HCT116 (cell line): ENCODE results near the gene TTYH3. TPM values are rescaled to one million over a fixed set of nuclear protein-coding genes. Genes with fewer than 3 reads are reported as not detected.

Experiments used
- ATAC-seq: fragments of 200-7000 bp; cut with Tn5 transposase; 2 replicates; pipeline ENCODE4 v1.9.1; 2020; ENCODE audit warnings: mild to moderate bottlenecking, moderate library complexity
- BruUV-seq: library from RNA; stranded (reverse); fragments of 400-500 nt; replicated peaks from 2 replicates; lab custom pipeline; 2021; lab: Mats Ljungman, UMichigan
- CTCF ChIA-PET: fragments of 300-600 bp; sonication (Branson Sonifier 250); formaldehyde crosslinking; loops from one replicate; lab custom pipeline; 2021; ENCODE audit warnings: antibody characterized with exemption; lab: Charles Lee
- POLR2A ChIA-PET: fragments of 300-600, 350-600 bp; sonication (Branson Sonifier 250); formaldehyde crosslinking; loops from one replicate; lab custom pipeline; 2021; ENCODE audit warnings: antibody characterized with exemption; lab: Charles Lee
- RAD21 ChIA-PET, 2 experiments: fragments of 300-600 bp; sonication (Branson Sonifier 250); formaldehyde crosslinking; loops; one replicate each; lab custom pipeline; 2023; ENCODE audit warnings: low total read pairs in 2 of 2; ENCODE audit not compliant: uncharacterized antibody in 2 of 2, unreplicated experiment in 2 of 2, low non-redundant PET in 1 of 2; lab: Charles Lee
- DNase-seq: peaks from one replicate; pipeline ENCODE4 v3.0.0-alpha.2; 2010; ENCODE audit warnings: low read depth, low spot score
- H2AFZ ChIP-seq: fragments of 200-600 bp; shearing (Covaris generic), sonication (generic); 2 replicates; pipeline ENCODE4 v1.6.1; 2017; ENCODE audit warnings: low read depth, mixed run types, mixed read lengths, antibody characterized with exemption, low read length; ENCODE audit not compliant: poor library complexity, severe bottlenecking
- H3K27ac ChIP-seq: 2 replicates; pipeline ENCODE4 v1.5.1; 2012; ENCODE audit warnings: low read depth, low read length
- H3K27me3 ChIP-seq: fragments of 200-600 bp; sonication (generic); 2 replicates; pipeline ENCODE4 v1.6.1; 2016; ENCODE audit warnings: mixed run types, low read length, mixed read lengths; ENCODE audit not compliant: insufficient read depth
- H3K36me3 ChIP-seq, 2 experiments: fragments of 200-500 bp in 1 of 2; fragments of 200-600 bp in 1 of 2; sonication (Bioruptor generic) in 1 of 2; sonication (generic) in 1 of 2; 2 replicates each; pipeline versions ENCODE4 v1.5.1 to v1.6.1; 2014 to 2016; ENCODE audit warnings: low read length in 2 of 2, inconsistent platforms in 1 of 2, mixed read lengths in 1 of 2, mixed run types in 1 of 2; ENCODE audit not compliant: insufficient read depth in 2 of 2, control insufficient read depth in 1 of 2
- H3K4me1 ChIP-seq, 2 experiments: fragments of 200-600 bp in 1 of 2; sonication (generic) in 1 of 2; 2 replicates each; pipeline versions ENCODE4 v1.5.1 to v1.6.1; 2012 to 2017; ENCODE audit warnings: low read length in 2 of 2, inconsistent platforms in 1 of 2, mild to moderate bottlenecking in 1 of 2, mixed read lengths in 1 of 2, mixed run types in 1 of 2, moderate library complexity in 1 of 2; ENCODE audit not compliant: insufficient read depth in 2 of 2, control insufficient read depth in 1 of 2
- H3K4me2 ChIP-seq: fragments of 200-600 bp; sonication (generic); 2 replicates; pipeline ENCODE4 v1.6.1; 2017; ENCODE audit warnings: mixed run types, low read length, mixed read lengths
- H3K4me3 ChIP-seq, 2 experiments: fragments of 200-600 bp in 1 of 2; sonication (generic) in 1 of 2; replicated peaks in 1 of 2; 2 replicates each; pipeline ENCODE4 v1.5.1; 2011 to 2016; ENCODE audit warnings: low read length in 2 of 2, control low read depth in 1 of 2, low read depth in 1 of 2, mild to moderate bottlenecking in 1 of 2, mixed read lengths in 1 of 2, mixed run types in 1 of 2
- H3K79me2 ChIP-seq: fragments of 200-600 bp; sonication (generic); 2 replicates; pipeline ENCODE4 v1.6.1; 2017; ENCODE audit warnings: mild to moderate bottlenecking, mixed run types, low read length, moderate library complexity, mixed read lengths; ENCODE audit not compliant: insufficient read depth
- H3K9ac ChIP-seq: fragments of 200-600 bp; sonication (generic); 2 replicates; pipeline ENCODE4 v1.6.1; 2016; ENCODE audit warnings: low read length, mixed read lengths
- H3K9me2 ChIP-seq: fragments of 200-600 bp; sonication (generic), shearing (Covaris generic); 2 replicates; pipeline ENCODE4 v1.6.1; 2017; ENCODE audit warnings: mixed run types, mild to moderate bottlenecking, moderate library complexity; ENCODE audit not compliant: insufficient read depth
- H3K9me3 ChIP-seq, 2 experiments: fragments of 200-500 bp in 1 of 2; fragments of 200-600 bp in 1 of 2; sonication (Bioruptor generic) in 1 of 2; sonication (generic) in 1 of 2; 2 replicates each; pipeline ENCODE4 v1.6.1; 2014 to 2017; ENCODE audit warnings: low read length in 2 of 2, mixed read lengths in 2 of 2, inconsistent platforms in 1 of 2, low read depth in 1 of 2, mild to moderate bottlenecking in 1 of 2, mixed run types in 1 of 2, moderate library complexity in 1 of 2; ENCODE audit not compliant: control insufficient read depth in 1 of 2, insufficient read depth in 1 of 2
- H4K20me1 ChIP-seq: fragments of 200-600 bp; sonication (generic), shearing (Covaris generic); 2 replicates; pipeline ENCODE4 v1.6.1; 2017; ENCODE audit warnings: mixed run types, mild to moderate bottlenecking, moderate library complexity; ENCODE audit not compliant: insufficient read depth
- ATF3 ChIP-seq: IDR thresholded peaks from 2 replicates; pipeline ENCODE4 v1.6.1; 2012
- CBX3 ChIP-seq: IDR thresholded peaks from 2 replicates; pipeline ENCODE4 v1.6.1; 2012; ENCODE audit warnings: low read depth
- CEBPB ChIP-seq: IDR thresholded peaks from 2 replicates; pipeline ENCODE4 v1.6.1; 2012; ENCODE audit warnings: low read depth
- CTCF ChIP-seq, 3 experiments: fragments of 200-600 bp in 1 of 3; sonication (generic) in 1 of 3; IDR thresholded peaks in 2 of 3; conservative IDR thresholded peaks in 1 of 3; 2 replicates each; pipeline ENCODE4 v1.5.1; 2012 to 2017; ENCODE audit warnings: low read depth in 2 of 3, low read length in 2 of 3, antibody characterized with exemption in 1 of 3, borderline replicate concordance in 1 of 3, control low read depth in 1 of 3, mild to moderate bottlenecking in 1 of 3, mixed read lengths in 1 of 3, mixed run types in 1 of 3, moderate library complexity in 1 of 3; ENCODE audit not compliant: insufficient read depth in 1 of 3
- ELF1 ChIP-seq: IDR thresholded peaks from 2 replicates; pipeline ENCODE4 v1.6.1; 2012; ENCODE audit warnings: low read depth, borderline replicate concordance
- EZH2 ChIP-seq: fragments of 200-600 bp; sonication (generic); IDR thresholded peaks from 2 replicates; pipeline ENCODE4 v1.6.1; 2017; ENCODE audit warnings: antibody characterized with exemption, mixed run types
- EZH2phosphoT487 ChIP-seq: fragments of 200-600 bp; IDR thresholded peaks from 2 replicates; pipeline ENCODE4 v1.6.1; 2018; ENCODE audit warnings: antibody characterized with exemption, borderline replicate concordance
- FOSL1 ChIP-seq: IDR thresholded peaks from 2 replicates; pipeline ENCODE4 v1.6.1; 2012; ENCODE audit warnings: low read depth
- MAX ChIP-seq: IDR thresholded peaks from 2 replicates; pipeline ENCODE4 v1.6.1; 2012
- POLR2A ChIP-seq: IDR thresholded peaks from 2 replicates; pipeline ENCODE4 v1.7.0; 2011; ENCODE audit warnings: borderline replicate concordance; ENCODE audit not compliant: insufficient read depth, insufficient read length; ENCODE audit errors: extremely low read depth
- POLR2AphosphoS5 ChIP-seq: IDR thresholded peaks from 2 replicates; pipeline ENCODE4 v1.6.1; 2011; ENCODE audit warnings: mild to moderate bottlenecking, low read depth, low read length, moderate library complexity
- RAD21 ChIP-seq: IDR thresholded peaks from 2 replicates; pipeline ENCODE4 v1.6.1; 2012; ENCODE audit warnings: low read depth, mild to moderate bottlenecking
- SIN3A ChIP-seq: IDR thresholded peaks from 2 replicates; pipeline ENCODE4 v1.6.1; 2012; ENCODE audit warnings: low read depth
- SP1 ChIP-seq: IDR thresholded peaks from 2 replicates; pipeline ENCODE4 v1.6.1; 2012; ENCODE audit warnings: low read depth
- SRF ChIP-seq: IDR thresholded peaks from 2 replicates; pipeline ENCODE4 v1.6.1; 2012; ENCODE audit warnings: low read depth
- TCF7L2 ChIP-seq: IDR thresholded peaks from 2 replicates; pipeline ENCODE4 v1.7.0; 2011; ENCODE audit warnings: borderline replicate concordance, inconsistent platforms; ENCODE audit not compliant: insufficient read depth, insufficient read length; ENCODE audit errors: extremely low read depth
- YY1 ChIP-seq: IDR thresholded peaks from 2 replicates; pipeline ENCODE4 v1.6.1; 2011; ENCODE audit warnings: low read length, low read depth, moderate library complexity, mild to moderate bottlenecking; ENCODE audit not compliant: insufficient replicate concordance; ENCODE audit errors: extremely low read depth
- ZBTB33 ChIP-seq: IDR thresholded peaks from 2 replicates; pipeline ENCODE4 v1.6.1; 2011; ENCODE audit warnings: mild to moderate bottlenecking, low read length, moderate library complexity; ENCODE audit not compliant: insufficient replicate concordance; ENCODE audit errors: extremely low read depth
- ZFX ChIP-seq: fragments of 450-650 bp; IDR thresholded peaks from 2 replicates; pipeline ENCODE4 v1.6.1; 2017
- ZNF274 ChIP-seq: fragments of 200-500 bp; sonication (Bioruptor generic); IDR thresholded peaks from 2 replicates; pipeline ENCODE4 v1.6.1; 2014; ENCODE audit warnings: mild to moderate bottlenecking, low read depth, low read length, inconsistent platforms
- intact Hi-C: fragments of 100-400 bp; cut with micrococcal nuclease; formaldehyde crosslinking; loops from 2 replicates; pipeline ENCODE4 v1.10.0; 2022
- total RNA-seq: library from RNA; stranded (reverse); gene quantifications from one replicate; pipeline ENCODE4 v1.2.1, GENCODE V29; 2021; ENCODE audit not compliant: unreplicated experiment

The TTYH3 gene
- total RNA-seq, 1 experiment from 2014 or later: 40.3 TPM

GRCh38 chr7:2619116-2619515 lies 12.7 kb upstream of the TTYH3 start:
- Histone ChIP-seq H3K4me2 (no peak overlapping the region), H3K36me3 (no peaks in the 10 kb centered on the region), H3K27ac (no peak overlapping the region), H3K9ac (no peak overlapping the region), H3K27me3 (no peaks in the 10 kb centered on the region), H3K4me3 (no peak overlapping the region), H3K9me2 (no peaks in the 10 kb centered on the region), H3K79me2 (no peaks in the 10 kb centered on the region), H2AFZ (no peak overlapping the region), H3K4me1 (peaks cover 0 to 2% of the 10 kb centered on the region in 2 experiments; a peak in 1 of 4 replicates), H4K20me1 (no peaks in the 10 kb centered on the region), H3K9me3 (no peaks in the 10 kb centered on the region)
- no TSS peak for BruUV-seq
- ATAC-seq (no peak), DNase-seq (no peak)
- RAD21 ChIA-PET: no interaction called here
- TF ChIP-seq EZH2 (no peak), EZH2phosphoT487 (no peak), CBX3 (no peak), POLR2AphosphoS5 (no peak), ELF1 (no peak), ZFX (no peak), SIN3A (no peak), TCF7L2 (no peak), MAX (no peak), SP1 (no peak), ATF3 (no peak), CTCF (IDR thresholded peaks at IDR 0.05 in 2 of 3, conservative IDR thresholded peaks at IDR 0.05 in 1 of 3; ENCODE audit: borderline replicate concordance in 1 of 3, insufficient read depth in 1 of 3, low read depth in 2 of 3, low read length in 2 of 3) (no peak), POLR2A (no peak), ZBTB33 (no peak), ZNF274 (no peak), FOSL1 (no peak), YY1 (no peak), RAD21 (no peak), CEBPB (no peak), SRF (no peak)
- POLR2A ChIA-PET: no interaction called here
- intact Hi-C loops: no loop called here
- CTCF ChIA-PET: interaction anchor here (0.8 kb wide), 1 partner anchor 12 kb away, joined by 3 read pairs; no protein-coding TSS in a partner anchor
